Lower leg skin (tissue), 4 donors: ENCODE data around the gene ROS1. TPM values are rescaled to one million over a fixed set of nuclear protein-coding genes. Genes with fewer than 3 reads are reported as not detected.

Experiments used
- DNase-seq, 2 donors: peaks; one replicate each; pipeline ENCODE4 v3.0.0-alpha.2; 2019; ENCODE audit warnings: low spot score in 2 of 2
- H3K4me3 ChIP-seq: fragments of 200-600 bp; sonication (generic); 2 replicates; pipeline ENCODE4 v1.5.1; 2017; ENCODE audit warnings: mild to moderate bottlenecking, low read depth; ENCODE audit not compliant: poor library complexity, severe bottlenecking
- POLR2A ChIP-seq, 2 donors: fragments of 450-650 bp; IDR thresholded peaks; one replicate each; pipeline ENCODE4 v1.6.1; 2016 to 2017; ENCODE audit warnings: antibody characterized with exemption in 2 of 2, mild to moderate bottlenecking in 1 of 2, moderate library complexity in 1 of 2
- WGBS, 2 donors: methylation state at CpG; one replicate each; pipeline ENCODE4 v1.1.5; 2018; 5-methylcytosine and 5-hydroxymethylcytosine counted together
- intact Hi-C: fragments of 100-400 bp; cut with DNase I; formaldehyde crosslinking; loops from one replicate; pipeline ENCODE4 v1.15.0; 2023; ENCODE audit warnings: low total_unique reads
- total RNA-seq, 4 donors: library from RNA; depleted of rRNA; stranded (reverse); fragments of >200 nt; gene quantifications; one replicate each; pipeline ENCODE4 v1.1.0, GENCODE V29; 2016
- TF ChIP-seq, protein P1 (sequence below), 3 donors: fragments of 450-650 bp; IDR thresholded peaks; one replicate each; pipeline ENCODE4 v1.5.1; 2016; ENCODE audit warnings: antibody characterized with exemption in 3 of 3, mild to moderate bottlenecking in 3 of 3, moderate library complexity in 2 of 3

Gene ROS1
- total RNA-seq, 4 donors from 2014 or later: 0.11 to 1.3 (median 0.78) TPM

DNA sequence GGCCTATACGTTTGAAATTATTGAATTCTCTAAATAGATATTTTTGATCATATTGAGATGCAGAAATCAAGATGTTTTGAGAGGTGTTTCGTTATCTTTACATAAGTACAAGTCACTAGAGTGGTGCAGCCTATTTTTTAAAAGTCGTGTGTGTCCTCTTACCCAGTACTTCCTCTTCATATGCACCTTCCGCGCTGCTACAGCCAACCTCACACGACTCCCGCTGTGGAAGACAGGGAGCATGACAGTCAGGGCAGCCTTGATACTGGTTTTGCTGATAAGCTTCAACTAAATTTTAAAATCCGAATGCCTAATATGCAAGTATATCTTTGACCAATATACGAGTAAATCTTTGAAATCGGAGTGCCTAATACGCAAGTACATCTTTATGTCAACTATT is 16.3 kb downstream of the ROS1 start:
- 79% methylated on average over 11 of the region's 11 CpGs for whole genome bisulfite sequencing, 2 donors
- no peak overlapping the region for H3K4me3 ChIP-seq
- no peak for TF ChIP-seq POLR2A (IDR thresholded peaks at IDR 0.05)
- TF ChIP-seq, protein P1, sequence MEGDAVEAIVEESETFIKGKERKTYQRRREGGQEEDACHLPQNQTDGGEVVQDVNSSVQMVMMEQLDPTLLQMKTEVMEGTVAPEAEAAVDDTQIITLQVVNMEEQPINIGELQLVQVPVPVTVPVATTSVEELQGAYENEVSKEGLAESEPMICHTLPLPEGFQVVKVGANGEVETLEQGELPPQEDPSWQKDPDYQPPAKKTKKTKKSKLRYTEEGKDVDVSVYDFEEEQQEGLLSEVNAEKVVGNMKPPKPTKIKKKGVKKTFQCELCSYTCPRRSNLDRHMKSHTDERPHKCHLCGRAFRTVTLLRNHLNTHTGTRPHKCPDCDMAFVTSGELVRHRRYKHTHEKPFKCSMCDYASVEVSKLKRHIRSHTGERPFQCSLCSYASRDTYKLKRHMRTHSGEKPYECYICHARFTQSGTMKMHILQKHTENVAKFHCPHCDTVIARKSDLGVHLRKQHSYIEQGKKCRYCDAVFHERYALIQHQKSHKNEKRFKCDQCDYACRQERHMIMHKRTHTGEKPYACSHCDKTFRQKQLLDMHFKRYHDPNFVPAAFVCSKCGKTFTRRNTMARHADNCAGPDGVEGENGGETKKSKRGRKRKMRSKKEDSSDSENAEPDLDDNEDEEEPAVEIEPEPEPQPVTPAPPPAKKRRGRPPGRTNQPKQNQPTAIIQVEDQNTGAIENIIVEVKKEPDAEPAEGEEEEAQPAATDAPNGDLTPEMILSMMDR (IDR thresholded peaks at IDR 0.05): no peak
- intact Hi-C loops: no loop called here
- no peak for DNase-seq

DNA sequence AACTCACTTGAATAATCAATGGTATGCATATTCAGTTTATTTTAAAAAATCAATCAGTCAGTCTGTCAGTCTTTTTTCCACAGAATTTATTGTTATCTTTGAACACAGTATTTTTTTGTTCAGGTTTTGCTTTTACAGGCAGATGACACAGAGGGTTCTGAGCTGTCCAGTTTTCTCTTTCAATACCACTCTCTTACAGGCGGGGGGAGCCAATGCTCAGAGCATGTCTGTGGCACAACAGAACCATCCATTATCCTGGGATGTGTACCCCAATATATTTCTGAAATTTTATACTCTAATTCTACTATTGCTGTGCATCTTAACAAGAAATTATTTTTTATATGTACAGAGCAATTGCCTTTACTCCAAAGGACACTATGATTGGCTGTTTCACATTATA is 21.2 kb downstream of the ROS1 start:
- TF ChIP-seq, protein P1 (IDR thresholded peaks at IDR 0.05): no peak
- TF ChIP-seq POLR2A (IDR thresholded peaks at IDR 0.05): no peak
- DNase-seq: no peak
- intact Hi-C loops: no loop called here
- H3K4me3 ChIP-seq: no peak overlapping the region
- WGBS, 2 donors: 0 to 50% methylated on average over 1 of the region's 1 CpG

DNA sequence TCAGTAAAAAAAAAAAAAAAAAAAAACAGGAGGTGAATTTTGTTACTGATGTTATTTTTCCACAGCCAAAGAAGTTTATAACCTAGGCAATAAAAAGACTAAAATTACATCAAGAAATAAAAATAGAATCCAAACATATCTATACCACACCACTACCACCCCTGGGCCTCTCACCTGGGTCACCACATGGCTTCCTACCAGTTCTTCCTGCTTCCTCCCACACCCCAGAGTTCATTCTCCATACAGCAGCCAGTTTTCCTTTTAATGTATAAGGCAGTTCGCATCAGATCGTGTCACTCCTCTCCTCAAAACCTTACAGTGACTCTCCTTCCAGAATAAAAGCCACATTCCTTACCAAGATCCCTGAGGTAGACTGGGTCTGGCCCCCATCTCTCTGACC is 23.9 kb downstream of the ROS1 start:
- no peak for TF ChIP-seq POLR2A (IDR thresholded peaks at IDR 0.05)
- TF ChIP-seq, protein P1 (IDR thresholded peaks at IDR 0.05): no peak
- WGBS, 2 donors: 64 to 71% methylated on average over 2 of the region's 2 CpGs
- intact Hi-C loops: no loop called here
- H3K4me3 ChIP-seq: no peak overlapping the region
- no peak for DNase-seq

DNA sequence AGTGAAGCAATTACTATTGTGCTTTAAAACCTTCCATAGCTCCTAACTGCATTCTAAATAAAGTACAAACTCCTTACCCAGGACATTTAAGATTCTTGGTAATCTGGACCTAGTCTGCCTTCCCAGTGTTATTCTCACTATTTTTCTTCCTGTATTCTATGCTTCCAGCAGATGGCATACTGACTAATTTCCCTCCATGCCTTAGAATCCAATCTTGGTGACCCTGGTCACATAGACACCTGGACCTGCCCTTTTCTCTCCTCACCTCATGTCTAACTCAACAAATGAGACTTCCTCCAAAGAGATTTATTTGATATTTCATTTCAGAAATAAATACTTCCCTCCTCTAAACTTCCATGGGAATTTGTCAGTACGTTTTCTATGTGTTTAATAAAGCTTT is 25.8 kb downstream of the ROS1 start:
- no peak overlapping the region for H3K4me3 ChIP-seq
- 0 to 67% methylated on average over 1 of the region's 1 CpG for WGBS, 2 donors
- TF ChIP-seq, protein P1 (IDR thresholded peaks at IDR 0.05): no peak
- no peak for TF ChIP-seq POLR2A (IDR thresholded peaks at IDR 0.05)
- no peak for DNase-seq
- intact Hi-C loops: no loop called here

DNA sequence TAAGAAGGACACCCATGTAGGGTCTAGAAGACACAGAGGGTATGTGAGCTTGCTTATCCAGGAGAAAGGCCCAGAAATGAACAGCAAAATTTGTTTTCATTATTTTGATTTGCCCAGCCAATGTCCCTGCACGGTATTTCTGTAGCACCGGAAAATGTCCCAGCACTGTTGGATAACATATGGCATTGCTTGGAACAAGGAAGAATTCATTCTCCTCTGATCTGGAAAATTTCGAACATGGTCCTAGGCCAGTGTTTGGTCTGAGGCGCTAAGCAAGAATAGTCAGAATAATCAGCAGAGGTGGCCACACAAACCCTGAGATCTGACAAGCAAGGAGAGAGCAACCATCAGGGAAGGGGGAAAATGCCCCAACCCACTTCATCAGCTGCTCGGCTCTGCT is 26.6 kb downstream of the ROS1 start:
- no peak overlapping the region for H3K4me3 ChIP-seq
- intact Hi-C loops: no loop called here
- 84 to 88% methylated on average over 5 of the region's 5 CpGs for WGBS, 2 donors
- no peak for TF ChIP-seq POLR2A (IDR thresholded peaks at IDR 0.05)
- TF ChIP-seq, protein P1 (IDR thresholded peaks at IDR 0.05): no peak
- DNase-seq: no peak

DNA sequence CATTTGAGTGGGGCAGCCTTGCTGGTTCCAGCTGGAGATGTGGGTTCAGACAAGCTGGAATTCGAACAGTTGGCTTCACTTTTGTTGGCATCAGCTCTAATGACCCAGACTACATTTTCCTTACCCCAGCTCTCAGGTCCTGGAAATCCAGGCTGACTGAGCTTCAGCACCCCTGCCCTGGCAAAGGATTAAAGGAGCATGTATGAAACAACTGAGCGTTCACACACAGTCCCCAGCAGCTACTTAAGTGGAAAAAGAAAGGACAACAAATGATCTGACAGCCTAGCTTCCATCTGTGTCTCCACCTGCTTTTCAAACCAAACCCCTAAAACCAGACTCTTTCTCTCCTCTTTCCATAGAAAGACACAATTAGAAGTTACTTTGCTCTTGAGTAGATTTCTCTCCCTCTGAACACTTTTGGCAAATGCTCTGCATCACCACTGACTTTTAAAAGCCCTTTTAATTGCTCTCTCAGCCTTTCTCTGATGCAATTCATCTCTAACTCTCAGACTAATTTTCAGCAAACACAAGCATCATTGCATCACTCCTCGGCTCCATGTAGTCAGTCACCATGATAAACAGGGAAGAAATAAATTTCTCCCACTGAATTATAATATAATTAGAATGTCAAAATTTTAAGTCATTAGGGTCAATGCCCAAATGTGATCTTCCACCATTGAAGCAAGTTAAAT is 28.1 kb downstream of the ROS1 start:
- intact Hi-C loops: no loop called here
- no peak overlapping the region for H3K4me3 ChIP-seq
- DNase-seq: no peak
- 59 to 67% methylated on average over 3 of the region's 3 CpGs for WGBS, 2 donors
- TF ChIP-seq POLR2A (IDR thresholded peaks at IDR 0.05): no peak
- TF ChIP-seq, protein P1 (IDR thresholded peaks at IDR 0.05): no peak
